ENCODE measurements around the gene ARMC6. TPM values are rescaled to one million over a fixed set of nuclear protein-coding genes. Genes with fewer than 3 reads are reported as not detected.

The ARMC6 gene
- total RNA-seq, 4 donors from 2014 or later, result 33.1 to 60.0 (median 46.1) TPM

- H3K36me3 ChIP-seq, result peaks cover 0 to 16% of the 10 kb centered on the region in 2 donors
- 94 to 100% methylated on average over 5 to 6 of the region's 6 CpGs for WGBS, 2 donors
- H3K27ac ChIP-seq, result no peak overlapping the region
- H3K9me3 ChIP-seq, result no peaks in the 10 kb centered on the region
- H3K27me3 ChIP-seq, result no peaks in the 10 kb centered on the region
- peaks cover 6 to 14% of the 10 kb centered on the region in 2 donors for H3K4me1 ChIP-seq
- intact Hi-C loops (cut with DNase I), result no loop called here
- no peak for DNase-seq
- H3K4me3 ChIP-seq (replicated peaks in 1 of 3), result no peak overlapping the region
- TF ChIP-seq CTCF (IDR thresholded peaks at IDR 0.05) (no peak), POLR2A (IDR thresholded peaks at IDR 0.05) (no peak)
These were observed 10.1 kb downstream of the ARMC6 start for GRCh38 chr19:19043481-19043880.

GRCh38 chr19:19043881-19044280 is 10.5 kb downstream of the ARMC6 start:
- no peak for DNase-seq
- TF ChIP-seq POLR2A (IDR thresholded peaks at IDR 0.05) (no peak), CTCF (IDR thresholded peaks at IDR 0.05) (no peak)
- Histone ChIP-seq H3K4me3 (replicated peaks in 1 of 3) (no peak overlapping the region), H3K36me3 (peaks cover 0 to 16% of the 10 kb centered on the region in 2 donors), H3K27ac (no peak overlapping the region), H3K9me3 (no peaks in the 10 kb centered on the region), H3K4me1 (peaks cover 6 to 14% of the 10 kb centered on the region in 2 donors), H3K27me3 (no peaks in the 10 kb centered on the region)
- intact Hi-C loops (cut with DNase I), result no loop called here
- WGBS, 2 donors, result 97 to 100% methylated on average over 3 to 4 of the region's 6 CpGs

- H3K4me1 ChIP-seq, result no peaks in the 10 kb centered on the region
- intact Hi-C loops (cut with DNase I), result no loop called here
- H3K27ac ChIP-seq, result no peak overlapping the region
- 98 to 99% methylated on average over 2 of the region's 2 CpGs for WGBS, 2 donors
- H3K9me3 ChIP-seq, result no peaks in the 10 kb centered on the region
- no peak for TF ChIP-seq POLR2A (IDR thresholded peaks at IDR 0.05)
- no peaks in the 10 kb centered on the region for H3K27me3 ChIP-seq
- DNase-seq, result no peak
- peaks cover 16 to 21% of the 10 kb centered on the region in 2 donors for H3K36me3 ChIP-seq
- H3K4me3 ChIP-seq (replicated peaks in 1 of 3), result no peak overlapping the region
These were observed 16.0 kb downstream of the ARMC6 start for GRCh38 chr19:19049406-19049805.

- 94 to 96% methylated on average over 4 of the region's 4 CpGs for WGBS, 2 donors
- H3K9me3 ChIP-seq, result no peaks in the 10 kb centered on the region
- TF ChIP-seq CTCF (IDR thresholded peaks at IDR 0.05), result no peak
- intact Hi-C loops (cut with DNase I), result no loop called here
- no peaks in the 10 kb centered on the region for H3K4me1 ChIP-seq
- no peak for DNase-seq
- no peak overlapping the region for H3K27ac ChIP-seq
- no peaks in the 10 kb centered on the region for H3K27me3 ChIP-seq
- H3K36me3 ChIP-seq, result peaks cover 23 to 24% of the 10 kb centered on the region in 2 donors
- no peak overlapping the region for H3K4me3 ChIP-seq (replicated peaks in 1 of 3)
These were observed 16.7 kb downstream of the ARMC6 start for GRCh38 chr19:19050104-19050503.

GRCh38 chr19:19050731-19051130 is 17.3 kb downstream of the ARMC6 start:
- DNase-seq, result no peak
- WGBS, 2 donors, result 92 to 97% methylated on average over 2 of the region's 2 CpGs

More at GRCh38 chr19:19050731-19051130, 17.3 kb downstream of the ARMC6 start:
- no peaks in the 10 kb centered on the region for H3K4me1 ChIP-seq
- no peak for TF ChIP-seq CTCF (IDR thresholded peaks at IDR 0.05)
- no peak for TF ChIP-seq POLR2A (IDR thresholded peaks at IDR 0.05)
- H3K27me3 ChIP-seq, result no peaks in the 10 kb centered on the region
- H3K27ac ChIP-seq, result no peak overlapping the region
- intact Hi-C loops (cut with DNase I), result no loop called here
- H3K4me3 ChIP-seq (replicated peaks in 1 of 3), result no peak overlapping the region
- H3K9me3 ChIP-seq, result no peaks in the 10 kb centered on the region
- H3K36me3 ChIP-seq, result peaks cover 29% of the 10 kb centered on the region in 2 donors
